Measurements from ENCODE around the gene EXOC1L.

DNA sequence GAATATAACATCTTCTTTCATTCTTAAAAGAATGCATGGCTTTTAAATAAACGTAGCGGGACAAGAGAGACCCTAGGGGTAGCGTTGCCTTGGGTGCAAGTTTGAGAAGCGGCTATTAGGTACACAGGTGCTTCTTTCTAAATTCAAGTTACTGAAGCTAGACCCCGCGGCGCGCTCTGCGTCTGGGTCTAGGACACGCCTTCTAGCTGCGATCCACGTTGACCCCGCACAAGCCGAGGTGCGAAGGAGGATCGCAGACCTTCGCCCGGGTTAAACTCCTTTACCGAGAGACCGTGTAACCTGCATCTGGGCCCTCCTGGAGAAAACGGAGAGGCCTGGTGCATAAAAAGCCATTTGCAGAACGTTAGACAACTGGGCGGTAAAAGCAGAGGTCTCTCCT is 25.5 kb upstream of the EXOC1L start:
- TF ChIP-seq GATA2 (IDR thresholded peaks at IDR 0.05; ENCODE audit: low read depth, low read length) = no peak
- no peak for TF ChIP-seq GATA3 (IDR thresholded peaks at IDR 0.05; ENCODE audit: low read depth, low read length)
